Measurements from ENCODE around the gene NOX3. TPM values are rescaled to one million over a fixed set of nuclear protein-coding genes. Genes with fewer than 3 reads are reported as not detected.

NOX3 gene
- total and polyA plus RNA-seq, 2 experiments from 2014 or later, result not detected

DNA sequence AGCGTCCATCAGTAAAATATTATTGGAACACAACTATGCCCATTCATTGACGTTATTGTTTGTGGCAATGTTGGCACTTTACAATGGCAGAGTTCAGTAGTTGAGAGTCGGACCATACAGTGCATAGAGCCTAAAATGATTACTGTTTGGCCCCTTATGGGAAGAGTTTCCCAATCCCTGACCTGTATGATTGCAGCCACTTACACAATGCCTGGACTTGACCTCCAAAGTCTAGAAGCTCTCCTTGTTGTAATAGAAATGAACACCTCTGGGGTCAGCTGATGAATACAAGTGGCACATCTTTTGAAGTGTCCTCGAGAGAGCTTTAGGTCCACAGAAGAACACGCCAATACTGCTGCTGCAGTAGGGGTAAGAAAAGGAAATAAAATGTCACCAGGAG lies 59.0 kb downstream of the NOX3 start:
- H3K79me2 ChIP-seq (replicated peaks; ENCODE audit: insufficient read depth), result no peaks in the 10 kb centered on the region
- peaks cover 7% of the 10 kb centered on the region for H3K4me1 Mint-ChIP-seq
- H3K36me3 ChIP-seq (ENCODE audit: insufficient read depth), result no peaks in the 10 kb centered on the region
- ATAC-seq, result no peak
- TF ChIP-seq ZNF331 (CRISPR knock-in tag; IDR thresholded peaks at IDR 0.05; ENCODE audit: low read depth) (no peak), CREB1 (CRISPR knock-in tag; IDR thresholded peaks at IDR 0.05; ENCODE audit: low read depth) (no peak), EZH2 (IDR thresholded peaks at IDR 0.05; ENCODE audit: low read depth, unreplicated experiment) (no peak), EZH2phosphoT487 (IDR thresholded peaks at IDR 0.05; ENCODE audit: unreplicated experiment) (no peak), CTCF (conservative IDR thresholded peaks at IDR 0.05; ENCODE audit: low read depth in 2 of 2) (no peak)
- H3K4me2 ChIP-seq, result no peak overlapping the region
- no peak overlapping the region for H2AFZ ChIP-seq
- no peaks in the 10 kb centered on the region for H3K27me3 ChIP-seq (ENCODE audit: insufficient read depth)
- H3K4me3 Mint-ChIP-seq, result no peak overlapping the region
- H3K27me3 Mint-ChIP-seq (ENCODE audit: insufficient read depth, low read depth, poor library complexity), result peaks cover 2% of the 10 kb centered on the region
- H3K9me3 Mint-ChIP-seq, result no peaks in the 10 kb centered on the region
- no peak overlapping the region for H3K27ac ChIP-seq (ENCODE audit: low read depth)
- 0 out of 2 replicates have a peak, but pooled peaks cover 6% of the 10 kb centered on the region for H3K4me1 ChIP-seq (ENCODE audit: insufficient read depth)
- no peak overlapping the region for H3K27ac Mint-ChIP-seq
- H3K36me3 Mint-ChIP-seq (ENCODE audit: low read depth), result no peaks in the 10 kb centered on the region
- no peak for DNase-seq (ENCODE audit: low spot score)
- no peak overlapping the region for H3K4me3 ChIP-seq
- no peaks in the 10 kb centered on the region; the same call in 1 of the 2 replicates for H3K9me2 ChIP-seq (ENCODE audit: insufficient read depth)
- no peaks in the 10 kb centered on the region for H3F3A ChIP-seq (replicated peaks; ENCODE audit: low read depth)
- H4K20me1 ChIP-seq (replicated peaks; ENCODE audit: insufficient read depth), result no peaks in the 10 kb centered on the region

- Histone ChIP-seq H3F3A (replicated peaks; ENCODE audit: low read depth) (no peaks in the 10 kb centered on the region), H3K79me2 (replicated peaks; ENCODE audit: insufficient read depth) (no peaks in the 10 kb centered on the region), H3K27ac (ENCODE audit: low read depth) (no peak overlapping the region), H2AFZ (no peak overlapping the region), H3K4me3 (no peak overlapping the region), H3K4me1 (ENCODE audit: insufficient read depth) (0 out of 2 replicates have a peak, but pooled peaks cover 6% of the 10 kb centered on the region), H3K9me2 (ENCODE audit: insufficient read depth) (no peaks in the 10 kb centered on the region; the same call in 1 of the 2 replicates), H3K36me3 (ENCODE audit: insufficient read depth) (no peaks in the 10 kb centered on the region), H3K27me3 (ENCODE audit: insufficient read depth) (no peaks in the 10 kb centered on the region), H3K4me2 (no peak overlapping the region), H4K20me1 (replicated peaks; ENCODE audit: insufficient read depth) (no peaks in the 10 kb centered on the region)
- no peak for TF ChIP-seq CTCF (conservative IDR thresholded peaks at IDR 0.05; ENCODE audit: low read depth in 2 of 2)
- no peaks in the 10 kb centered on the region for H3K9me3 Mint-ChIP-seq
- no peak for DNase-seq (ENCODE audit: low spot score)
- H3K27me3 Mint-ChIP-seq (ENCODE audit: insufficient read depth, low read depth, poor library complexity), result peaks cover 2% of the 10 kb centered on the region
- H3K4me1 Mint-ChIP-seq, result peaks cover 7% of the 10 kb centered on the region
- no peak overlapping the region for H3K27ac Mint-ChIP-seq
- H3K36me3 Mint-ChIP-seq (ENCODE audit: low read depth), result no peaks in the 10 kb centered on the region
- ATAC-seq, result no peak
- no peak overlapping the region for H3K4me3 Mint-ChIP-seq
These were observed 60.3 kb downstream of the NOX3 start for GRCh38 chr6:155395339-155395738.

DNA sequence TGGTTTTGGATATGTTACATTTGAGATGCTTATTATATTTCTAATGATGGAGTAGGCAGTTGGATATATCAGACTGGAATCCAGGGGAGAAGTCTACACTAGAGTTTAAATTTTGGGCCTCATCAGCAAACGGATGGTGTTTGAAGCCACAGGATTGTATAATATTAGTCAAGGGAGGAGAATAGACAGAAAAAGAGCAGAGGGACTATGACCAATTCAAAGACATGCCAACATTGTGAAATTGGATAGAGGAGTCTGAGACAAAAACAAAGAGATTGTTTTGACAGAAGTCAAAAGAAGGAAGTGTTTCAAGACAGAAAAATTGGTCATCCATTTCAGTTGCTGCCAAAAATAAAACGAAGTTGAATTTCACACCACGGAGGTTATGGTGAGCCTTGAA lies 66.5 kb downstream of the NOX3 start:
- Histone ChIP-seq H3K4me2 (no peak overlapping the region), H2AFZ (no peak overlapping the region), H3K4me3 (no peak overlapping the region), H3K36me3 (ENCODE audit: insufficient read depth) (no peaks in the 10 kb centered on the region), H3F3A (replicated peaks; ENCODE audit: low read depth) (no peaks in the 10 kb centered on the region), H3K79me2 (replicated peaks; ENCODE audit: insufficient read depth) (no peaks in the 10 kb centered on the region), H3K27ac (ENCODE audit: low read depth) (no peak overlapping the region), H3K27me3 (ENCODE audit: insufficient read depth) (no peaks in the 10 kb centered on the region), H4K20me1 (replicated peaks; ENCODE audit: insufficient read depth) (no peaks in the 10 kb centered on the region), H3K9me2 (ENCODE audit: insufficient read depth) (peaks cover 7% of the 10 kb centered on the region; the same call in 1 of the 2 replicates), H3K4me1 (ENCODE audit: insufficient read depth) (0 out of 2 replicates have a peak, but pooled peaks cover 4% of the 10 kb centered on the region)
- ATAC-seq, result no peak
- no peaks in the 10 kb centered on the region for H3K9me3 Mint-ChIP-seq
- DNase-seq (ENCODE audit: low spot score), result no peak
- no peak overlapping the region for H3K4me3 Mint-ChIP-seq
- H3K36me3 Mint-ChIP-seq (ENCODE audit: low read depth), result no peaks in the 10 kb centered on the region
- H3K4me1 Mint-ChIP-seq, result peaks cover 5% of the 10 kb centered on the region
- TF ChIP-seq ZNF331 (CRISPR knock-in tag; IDR thresholded peaks at IDR 0.05; ENCODE audit: low read depth) (no peak), CREB1 (CRISPR knock-in tag; IDR thresholded peaks at IDR 0.05; ENCODE audit: low read depth) (no peak), STAT1 (IDR thresholded peaks at IDR 0.05; ENCODE audit: unreplicated experiment) (no peak), JUNB (IDR thresholded peaks at IDR 0.05; ENCODE audit: unreplicated experiment) (no peak), ZNF114 (CRISPR knock-in tag; IDR thresholded peaks at IDR 0.05) (no peak)
- H3K27ac Mint-ChIP-seq, result no peak overlapping the region
- H3K27me3 Mint-ChIP-seq (ENCODE audit: insufficient read depth, low read depth, poor library complexity), result no peaks in the 10 kb centered on the region
